Activated CD8-positive, alpha-beta T cell treated with anti-CD3 and anti-CD28 coated beads, Interleukin-2, amount 10 ng/mL, durations not matched to agents 7 days and 5 days (primary cell): ENCODE measurements around the gene MEIKIN. TPM values are rescaled to one million over a fixed set of nuclear protein-coding genes. Genes with fewer than 3 reads are reported as not detected.

ENCODE experiments used
- ATAC-seq: fragments of 150-1000 bp; cut with Tn5 transposase; one replicate; pipeline ENCODE4 v1.10.0; 2021; ENCODE audit warnings: moderate library complexity
- CTCF ChIA-PET: fragments of 350-600 bp; sonication (Branson Sonifier 250); formaldehyde crosslinking; loops from one replicate; lab custom pipeline; 2021; ENCODE audit warnings: antibody characterized with exemption; lab: Charles Lee
- POLR2A ChIA-PET: fragments of 350-600 bp; sonication (Branson Sonifier 250); formaldehyde crosslinking; loops from one replicate; lab custom pipeline; 2021; ENCODE audit warnings: antibody characterized with exemption; lab: Charles Lee
- DNase-seq: peaks from one replicate; pipeline ENCODE4 v3.0.0-alpha.2; 2020
- H3K27ac Mint-ChIP-seq: one replicate; pipeline ENCODE4 v1.8.0; 2021; ENCODE audit warnings: mild to moderate bottlenecking, mixed read lengths
- H3K27me3 Mint-ChIP-seq: one replicate; pipeline ENCODE4 v1.8.0; 2021; ENCODE audit warnings: low read depth, mixed read lengths
- H3K36me3 Mint-ChIP-seq: one replicate; pipeline ENCODE4 v1.8.0; 2021; ENCODE audit warnings: low read depth, mixed read lengths
- H3K4me1 Mint-ChIP-seq: one replicate; pipeline ENCODE4 v1.8.0; 2021; ENCODE audit warnings: low read depth, mixed read lengths
- H3K4me3 Mint-ChIP-seq: one replicate; pipeline ENCODE4 v1.8.0; 2021; ENCODE audit warnings: mild to moderate bottlenecking, mixed read lengths
- H3K9me3 Mint-ChIP-seq: one replicate; pipeline ENCODE4 v1.8.0; 2022; ENCODE audit warnings: mixed read lengths; ENCODE audit not compliant: insufficient read depth
- total RNA-seq, 2 experiments: library from RNA; stranded (reverse); gene quantifications; one replicate each; pipeline ENCODE4 v1.2.3, GENCODE V29; 2021

MEIKIN gene
- total RNA-seq, 2 experiments from 2014 or later: not detected

GRCh38 chr5:131759704-131760103 lies 185.8 kb downstream of the MEIKIN start:
- peaks cover 12% of the 10 kb centered on the region for H3K4me1 Mint-ChIP-seq
- H3K27ac Mint-ChIP-seq: no peak overlapping the region
- no peak for DNase-seq
- CTCF ChIA-PET: interaction anchor here (0.9 kb wide), 1 partner anchor 16 kb away, joined by 3 read pairs; no protein-coding TSS in a partner anchor
- peaks cover 38% of the 10 kb centered on the region for H3K36me3 Mint-ChIP-seq
- peaks cover 8% of the 10 kb centered on the region for H3K9me3 Mint-ChIP-seq
- no peak overlapping the region for H3K4me3 Mint-ChIP-seq
- H3K27me3 Mint-ChIP-seq: no peaks in the 10 kb centered on the region
- POLR2A ChIA-PET: no interaction called here
- ATAC-seq: no peak

- Mint-ChIP-seq H3K27ac (no peak overlapping the region), H3K4me3 (no peak overlapping the region), H3K36me3 (peaks cover 31% of the 10 kb centered on the region), H3K27me3 (no peaks in the 10 kb centered on the region), H3K4me1 (peaks cover 12% of the 10 kb centered on the region), H3K9me3 (peaks cover 7% of the 10 kb centered on the region)
- ChIA-PET POLR2A (no interaction called here), CTCF (interaction anchor here (0.7 kb wide), 1 partner anchor 298 kb away, joined by 4 read pairs; no protein-coding TSS in a partner anchor)
- DNase-seq: no peak
- no peak for ATAC-seq
Measured at GRCh38 chr5:131758520-131758900, 187.0 kb downstream of the MEIKIN start.

GRCh38 chr5:131757830-131758519 lies 187.5 kb downstream of the MEIKIN start:
- ChIA-PET POLR2A (no interaction called here), CTCF (no interaction called here)
- no peak overlapping the region for H3K27ac Mint-ChIP-seq
- ATAC-seq (no peak), DNase-seq (no peak)
- no peak overlapping the region for H3K4me3 Mint-ChIP-seq
- peaks cover 12% of the 10 kb centered on the region for H3K4me1 Mint-ChIP-seq
- H3K9me3 Mint-ChIP-seq: peaks cover 7% of the 10 kb centered on the region
- no peaks in the 10 kb centered on the region for H3K27me3 Mint-ChIP-seq
- H3K36me3 Mint-ChIP-seq: peaks cover 29% of the 10 kb centered on the region

Other genes starting within 250 kb of the MEIKIN start
- gene FNIP1, start 148.6 kb downstream of the MEIKIN start, total RNA-seq: 10 to 100 TPM; 25.5 to 26.7 TPM
- 10 to 100 TPM; 20.8 to 21.5 TPM for gene ACSL6, start 66.0 kb upstream of the MEIKIN start, total RNA-seq
- gene IL3, start 115.0 kb upstream of the MEIKIN start, total RNA-seq: not detected
- under 1 TPM; 0.55 to 0.61 TPM for gene CSF2, start 128.1 kb upstream of the MEIKIN start, total RNA-seq